ENCODE results near the gene FERMT2.
"Not testable (repeated sequence)": the region's sequence is repeated elsewhere in the genome, so short reads cannot be mapped to it uniquely, and the experiment has no call there.

FERMT2 gene

GRCh38 chr14:52944254-52944653 is 6.6 kb downstream of the FERMT2 start:
- DNase-seq (ENCODE audit: low spot score) = no peak

DNA sequence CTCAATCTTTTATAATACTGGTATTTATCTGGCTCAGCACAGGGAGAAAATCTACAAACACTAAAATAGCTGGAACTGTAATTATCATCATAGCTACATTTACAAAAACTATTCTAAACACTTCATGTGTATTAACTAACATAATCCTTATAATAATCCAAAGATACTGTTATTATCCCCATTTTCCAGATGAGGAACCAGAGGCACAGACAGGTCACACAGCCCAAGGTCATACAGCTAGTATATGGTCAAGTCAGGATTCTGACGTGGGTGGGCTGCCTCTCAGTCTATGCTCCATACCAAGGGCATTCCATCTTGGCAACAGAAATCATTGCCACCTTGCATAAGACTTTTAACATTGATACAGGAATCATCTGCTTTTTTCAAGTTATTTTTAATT is 11.4 kb downstream of the FERMT2 start:
- no peak for DNase-seq (ENCODE audit: low spot score)

GRCh38 chr14:52937869-52938268 is 13.0 kb downstream of the FERMT2 start:
- no peak for DNase-seq (ENCODE audit: low spot score)

DNA sequence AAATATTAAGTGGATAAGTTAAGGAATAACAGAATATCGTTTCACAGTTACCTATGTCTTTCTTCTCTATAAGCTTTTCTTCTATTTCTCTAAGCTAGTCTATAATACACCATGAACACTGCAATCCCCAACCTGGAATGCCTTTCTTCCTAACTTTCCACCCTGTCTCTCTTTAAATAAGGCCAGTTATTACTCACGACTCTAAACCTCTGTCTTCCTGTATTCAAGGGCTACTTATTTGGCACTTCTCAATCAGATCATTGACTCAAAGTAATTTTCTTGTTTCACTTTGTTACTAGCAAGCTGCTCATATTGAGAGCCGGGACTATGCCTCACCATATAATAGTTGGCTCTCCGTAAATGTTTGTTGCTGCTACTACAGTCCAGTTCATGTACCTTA is 13.5 kb downstream of the FERMT2 start:
- DNase-seq (ENCODE audit: low spot score) = no peak

- no peak for DNase-seq (ENCODE audit: low spot score)
Observed at GRCh38 chr14:52936437-52936836, 14.4 kb downstream of the FERMT2 start.

DNA sequence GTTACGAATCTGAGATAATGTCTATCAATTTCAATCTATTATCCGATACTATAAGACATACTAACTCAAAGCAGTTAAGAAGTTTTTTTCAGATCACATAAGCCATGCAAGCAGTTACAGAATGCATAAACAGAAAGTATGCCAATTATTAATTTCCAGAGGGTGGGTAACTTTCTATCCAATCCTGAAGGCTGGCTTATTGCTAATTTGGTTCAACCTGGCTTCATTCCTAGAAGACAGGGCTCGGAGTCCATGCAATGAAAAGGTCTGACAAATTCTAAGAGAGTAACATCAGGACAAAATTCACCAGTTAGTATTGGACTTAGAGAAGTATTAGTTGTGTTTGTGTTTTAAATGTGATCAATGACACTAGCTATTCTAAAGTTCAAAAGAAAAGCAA is 15.0 kb downstream of the FERMT2 start:
- DNase-seq (ENCODE audit: low spot score) = no peak

GRCh38 chr14:52934762-52935161 is 16.1 kb downstream of the FERMT2 start:
- DNase-seq (ENCODE audit: low spot score) = no peak

DNA sequence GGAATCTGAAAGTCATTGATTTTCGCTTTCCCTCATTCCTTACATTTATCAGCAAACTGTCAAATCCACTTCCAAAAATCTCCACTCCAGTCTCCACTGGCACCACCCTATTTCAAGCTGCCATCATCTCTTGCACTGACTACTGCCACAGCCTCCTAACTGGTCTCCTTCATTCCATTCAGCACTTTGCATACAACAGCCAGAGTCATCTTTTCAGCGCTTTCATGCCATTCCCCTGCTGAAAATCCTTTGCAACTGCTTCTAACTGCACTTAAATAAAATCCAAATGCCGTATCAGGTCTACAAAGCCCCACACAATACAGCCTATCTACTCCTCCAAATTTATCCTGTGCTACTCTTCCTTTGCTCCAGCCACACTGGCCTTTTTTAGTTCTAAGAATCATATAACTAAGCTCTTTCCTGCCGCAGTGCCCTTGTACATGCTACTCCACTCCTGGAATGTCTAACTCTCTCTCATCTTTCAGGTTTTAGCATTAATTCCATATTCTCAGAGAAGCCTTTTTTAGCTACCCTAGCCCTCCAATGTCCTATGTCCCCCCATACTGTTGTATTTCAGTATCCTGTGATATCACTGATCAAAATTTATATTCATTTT is 21.6 kb downstream of the FERMT2 start:
- no peak for DNase-seq (ENCODE audit: low spot score)

- DNase-seq (ENCODE audit: low spot score) = no peak
Observed at GRCh38 chr14:52926953-52927352, 23.9 kb downstream of the FERMT2 start.

GRCh38 chr14:52923902-52924575 is 26.8 kb downstream of the FERMT2 start:
- DNase-seq (ENCODE audit: low spot score) = no peak

DNA sequence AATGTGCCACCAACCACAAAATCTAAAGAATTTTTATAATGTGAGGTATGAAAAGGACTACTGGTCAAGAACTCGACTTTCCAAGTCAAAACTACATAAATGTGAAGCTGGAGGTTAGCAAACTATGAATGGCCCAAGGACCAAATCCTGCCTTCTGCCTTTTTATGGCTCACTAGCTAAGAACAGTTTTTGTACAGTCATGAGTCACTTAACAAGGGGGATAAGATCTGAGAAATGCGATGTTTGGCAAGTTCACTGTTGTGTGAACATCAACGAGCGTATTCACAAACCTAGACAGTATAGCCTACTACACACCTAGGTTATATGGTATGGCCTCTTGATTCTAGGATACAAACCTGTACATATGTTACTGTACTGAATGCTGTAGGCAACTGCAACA is 28.2 kb downstream of the FERMT2 start:
- no peak for DNase-seq (ENCODE audit: low spot score)

DNA sequence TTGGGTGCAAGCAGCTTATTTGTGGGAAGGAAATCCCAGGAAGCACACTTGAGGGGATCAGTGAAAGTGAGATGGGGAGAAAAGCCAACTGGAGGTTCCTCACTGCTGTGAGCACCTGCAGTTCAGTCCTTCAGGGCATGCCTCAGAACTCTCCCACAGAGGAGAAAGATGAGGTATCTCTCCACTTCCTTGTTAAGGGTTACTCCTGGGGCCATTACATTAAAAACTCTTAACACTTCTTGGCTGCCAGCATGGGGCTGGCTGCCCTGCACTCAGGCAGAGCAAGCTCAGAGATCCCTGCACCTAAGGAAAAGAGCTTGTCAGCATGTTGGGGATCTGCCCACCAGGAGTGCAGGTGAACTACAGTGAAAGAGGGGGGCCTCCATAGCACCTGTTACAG is 28.8 kb downstream of the FERMT2 start:
- no peak for DNase-seq (ENCODE audit: low spot score)

DNA sequence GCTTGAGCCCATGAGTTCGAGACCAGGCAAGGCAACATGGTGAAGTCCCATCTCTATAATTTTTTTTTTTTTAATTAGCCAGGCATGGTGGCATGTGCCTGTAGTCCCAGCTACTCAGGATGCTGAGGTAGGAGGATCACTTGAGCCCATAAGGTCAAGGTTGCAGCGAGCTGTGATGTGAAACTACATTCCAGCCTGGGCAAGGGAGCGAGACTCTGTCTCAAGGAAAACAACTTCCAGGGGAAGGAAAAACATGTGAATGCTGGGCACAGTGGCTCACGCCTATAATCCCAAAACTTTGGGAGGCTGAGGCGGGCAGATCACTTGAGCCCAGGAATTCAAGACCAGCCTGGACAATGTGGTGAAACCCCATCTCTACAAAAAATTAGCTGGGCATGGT is 30.4 kb downstream of the FERMT2 start:
- DNase-seq (ENCODE audit: low spot score) = not testable (repeated sequence)

GRCh38 chr14:52919971-52920370 is 30.9 kb downstream of the FERMT2 start:
- DNase-seq (ENCODE audit: low spot score) = no peak

DNA sequence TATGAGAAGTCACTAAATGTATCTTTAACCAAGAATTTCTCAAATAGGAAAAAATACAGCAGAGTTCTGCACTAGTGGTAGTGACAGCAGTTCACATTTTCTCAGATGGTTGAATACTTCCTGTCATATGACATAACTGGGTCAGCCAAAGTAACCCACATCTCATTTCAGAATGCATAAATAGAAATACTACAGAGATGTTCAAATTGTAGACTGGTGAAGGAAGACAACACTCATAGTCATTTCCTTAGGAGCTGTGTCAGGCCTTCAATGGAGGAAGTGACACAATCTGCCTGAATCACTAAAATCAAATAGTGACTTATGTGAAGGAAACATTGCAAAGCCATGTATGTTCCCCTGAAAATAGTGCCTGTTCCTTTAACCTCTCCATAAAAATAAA is 32.4 kb downstream of the FERMT2 start:
- DNase-seq (ENCODE audit: low spot score) = no peak

DNA sequence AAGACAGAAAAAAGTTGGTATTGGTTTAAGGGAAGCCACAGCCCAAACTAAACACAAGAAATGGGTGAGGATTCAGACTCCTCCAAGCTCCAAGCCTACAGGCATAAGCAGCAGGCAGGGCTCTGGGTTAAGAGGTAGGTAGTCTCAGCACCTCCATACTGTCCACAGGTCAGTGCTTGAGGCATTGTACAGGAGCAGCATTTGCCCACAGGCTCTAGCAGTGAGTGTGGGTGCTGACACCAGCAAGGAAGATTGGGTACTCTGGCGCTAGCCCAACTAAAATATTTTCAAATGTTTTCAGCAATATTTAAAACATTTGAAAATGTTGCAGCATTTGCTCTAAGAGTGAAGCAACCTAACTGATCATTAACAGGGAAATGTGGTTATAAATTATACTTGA is 33.1 kb downstream of the FERMT2 start:
- DNase-seq (ENCODE audit: low spot score) = no peak

GRCh38 chr14:52914295-52914694 is 36.6 kb downstream of the FERMT2 start:
- no peak for DNase-seq (ENCODE audit: low spot score)

DNA sequence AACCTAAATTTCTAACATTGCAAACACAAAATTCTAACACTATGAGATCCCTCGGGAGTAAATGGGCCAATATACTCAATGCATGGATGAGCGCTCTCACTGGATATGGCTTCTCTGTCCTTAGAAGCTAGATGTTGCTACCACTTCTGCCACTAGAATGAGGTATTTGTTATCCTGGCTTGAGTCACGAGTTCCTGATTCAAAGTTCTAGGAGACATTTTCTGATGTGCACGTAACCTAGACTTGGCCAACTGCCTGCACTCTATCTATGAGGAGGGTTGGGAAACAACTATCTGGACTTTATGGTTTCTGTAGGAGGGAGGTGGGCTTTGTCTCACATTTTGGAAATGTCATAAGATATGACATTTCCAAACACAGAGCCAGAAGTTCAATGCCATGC is 37.6 kb downstream of the FERMT2 start:
- DNase-seq (ENCODE audit: low spot score) = no peak

DNA sequence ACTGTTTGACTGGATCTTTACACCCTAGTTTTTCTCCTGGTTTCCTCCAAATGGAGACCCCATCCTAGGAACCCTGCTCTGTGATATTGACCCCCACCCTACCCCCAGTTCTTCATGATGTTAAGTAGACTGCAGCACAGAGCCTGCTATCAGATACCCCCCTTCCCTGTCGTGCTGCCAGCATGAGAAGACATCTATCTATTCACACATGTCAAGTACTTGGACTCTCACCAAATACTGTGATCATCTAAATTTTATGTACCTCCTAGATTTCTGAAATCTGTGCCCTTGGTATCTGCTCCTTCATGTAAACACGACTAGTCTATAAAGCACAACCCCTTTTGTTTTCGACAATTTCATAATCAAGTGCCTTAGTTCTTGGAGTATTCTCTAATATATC is 38.9 kb downstream of the FERMT2 start:
- DNase-seq (ENCODE audit: low spot score) = no peak

- DNase-seq (ENCODE audit: low spot score) = no peak
Observed at GRCh38 chr14:52910572-52910971, 40.3 kb downstream of the FERMT2 start.

- DNase-seq (ENCODE audit: low spot score) = no peak
Observed at GRCh38 chr14:52907949-52908348, 42.9 kb downstream of the FERMT2 start.

DNA sequence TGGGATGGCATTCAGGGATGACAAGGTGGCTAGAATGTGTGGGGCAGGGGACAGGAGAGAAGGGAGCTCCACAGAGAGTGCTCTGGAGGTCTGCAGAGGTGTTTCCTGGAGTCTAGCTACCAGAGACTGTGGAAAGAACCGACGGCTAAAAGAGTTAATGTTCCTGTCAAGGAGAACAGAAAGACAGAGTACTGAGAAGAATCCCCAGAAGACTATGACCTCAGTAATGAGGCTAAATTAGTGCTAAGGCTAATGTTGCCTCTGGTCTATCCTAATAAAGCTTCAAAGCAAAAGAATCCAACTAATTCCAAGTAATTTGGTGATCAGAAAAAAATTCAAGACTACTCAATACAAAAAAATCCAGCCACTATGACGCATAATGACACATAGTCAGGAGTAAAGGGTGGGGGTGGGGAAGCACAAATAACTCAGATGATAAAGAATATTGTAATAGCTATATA is 44.7 kb downstream of the FERMT2 start:
- DNase-seq (ENCODE audit: low spot score) = no peak

GRCh38 chr14:52902971-52903619 is 47.8 kb downstream of the FERMT2 start:
- DNase-seq (ENCODE audit: low spot score) = no peak

Data from ecto neural progenitor cell (in vitro differentiated cells).